Mucosa of descending colon (tissue), 3 donors: ENCODE data around the gene LAT. TPM values are rescaled to one million over a fixed set of nuclear protein-coding genes. Genes with fewer than 3 reads are reported as not detected.
"Not testable (repeated sequence)": the region's sequence is repeated elsewhere in the genome, so short reads cannot be mapped to it uniquely, and the experiment has no call there.

Experiments used
- ATAC-seq: fragments of 200-7000 bp; cut with Tn5 transposase; one replicate; pipeline ENCODE4 v1.9.1; 2020; ENCODE audit warnings: mild to moderate bottlenecking, moderate library complexity
- DNase-seq, 3 donors: peaks; one replicate each; pipeline ENCODE4 v3.0.0-alpha.2; 2020
- H3K36me3 ChIP-seq: fragments of 200-600 bp; one replicate; pipeline ENCODE4 v1.8.0; 2021; ENCODE audit warnings: low read depth, mild to moderate bottlenecking
- H3K4me1 ChIP-seq: fragments of 200-600 bp; one replicate; pipeline ENCODE4 v1.8.0; 2021; ENCODE audit warnings: low read depth, mild to moderate bottlenecking
- H3K4me3 ChIP-seq: fragments of 200-600 bp; one replicate; pipeline ENCODE4 v1.8.0; 2021; ENCODE audit warnings: mild to moderate bottlenecking
- H3K9me3 ChIP-seq: fragments of 200-600 bp; one replicate; pipeline ENCODE4 v1.8.0; 2021; ENCODE audit warnings: mild to moderate bottlenecking
- CTCF ChIP-seq: fragments of 200-600 bp; IDR thresholded peaks from one replicate; pipeline ENCODE4 v1.8.0; 2022; ENCODE audit warnings: antibody characterized with exemption, mild to moderate bottlenecking
- intact Hi-C, 2 donors: fragments of 100-400 bp; cut with DNase I in 1 of 2; cut with micrococcal nuclease in 1 of 2; formaldehyde crosslinking; loops; one replicate each; pipeline versions ENCODE4 v1.11.0 to v1.11.1; 2022; cut with DNase I, micrococcal nuclease
- total RNA-seq, 3 donors: library from RNA; stranded (reverse); fragmentation: NEBNext Ultra II Directional in 2 of 3; extraction: Animal tissue kit (Norgen Biotek cat#: 25700) in 2 of 3; gene quantifications; one replicate each; pipeline versions ENCODE4 v1.2.1 to v1.2.4, GENCODE V29; 2021 to 2023
- donor health status: DM: no; HTN: no; CAD: no; lungs with moderate emphysema.
- donor health status: DM: no; HTN: no; CAD: no.
- donor health status: DM: no; HTN: yes; CAD: no.

Gene LAT
- total RNA-seq, 3 donors from 2014 or later, result 8.5 to 13.0 (median 11.6) TPM

- Histone ChIP-seq H3K9me3 (no peaks in the 10 kb centered on the region), H3K4me3 (peak overlapping the region; percentile 56), H3K4me1 (peaks cover 12% of the 10 kb centered on the region), H3K36me3 (no peaks in the 10 kb centered on the region)
- intact Hi-C loops, result no loop called here
- DNase-seq, result peak in 2 of 3 donors; percentile 55 to 69
- peak; percentile 56 for ATAC-seq
- TF ChIP-seq CTCF, result peak; percentile 10
Measured at GRCh38 chr16:28974007-28974436, 10.8 kb upstream of the LAT start.

- peak; percentile 97 for ATAC-seq
Measured at GRCh38 chr16:28974437-28975157, 10.3 kb upstream of the LAT start, which contains the start of gene SPNS1. SPNS1 (plus strand) TSS chr16:28974778; CDS start chr16:28975152, 374 bp downstream.

GRCh38 chr16:28975158-28975599 lies 9.7 kb upstream of the LAT start:
- no peak for DNase-seq
- H3K4me1 ChIP-seq, result peaks cover 12% of the 10 kb centered on the region
- TF ChIP-seq CTCF, result no peak
- no peaks in the 10 kb centered on the region for H3K9me3 ChIP-seq
- peak; percentile 19 for ATAC-seq
- intact Hi-C loops, result no loop called here
- peak overlapping the region; percentile 56 for H3K4me3 ChIP-seq
- H3K36me3 ChIP-seq, result no peaks in the 10 kb centered on the region

More at GRCh38 chr16:28974437-28975157, 10.3 kb upstream of the LAT start, which contains the start of gene SPNS1:
- peaks cover 12% of the 10 kb centered on the region for H3K4me1 ChIP-seq
- peak within 1 kb of the TSS; percentile 56 for H3K4me3 ChIP-seq
- H3K9me3 ChIP-seq, result no peaks in the 10 kb centered on the region
- TF ChIP-seq CTCF, result no peak
- DNase-seq, result peak; percentile 98 to 99 (median 99)
- intact Hi-C loops, result no loop called here
- H3K36me3 ChIP-seq, result no peaks in the 10 kb centered on the region

- Histone ChIP-seq H3K36me3 (no peaks in the 10 kb centered on the region), H3K4me3 (no peak overlapping the region), H3K9me3 (no peaks in the 10 kb centered on the region), H3K4me1 (peaks cover 12% of the 10 kb centered on the region)
- DNase-seq, result peak in 1 of 3 donors; percentile 25
- peak; percentile 36 for TF ChIP-seq CTCF
- intact Hi-C loops, result no loop called here
- ATAC-seq, result no peak
Measured at GRCh38 chr16:28977703-28978662, 6.9 kb upstream of the LAT start.

- ATAC-seq, DNase-seq, H3K36me3 ChIP-seq, intact Hi-C loops, H3K9me3 ChIP-seq, H3K4me3 ChIP-seq, H3K4me1 ChIP-seq: not testable (repeated sequence)
Measured at GRCh38 chr16:28980330-28980729, 4.5 kb upstream of the LAT start.
